ENCODE results near the gene RTCB.

RTCB gene

GRCh38 chr22:32385681-32386080, 26.4 kb downstream of the RTCB start:
- no peak overlapping the region for H3K4me3 ChIP-seq (ENCODE audit: severe bottlenecking)
- H3K4me1 ChIP-seq (ENCODE audit: insufficient read depth, poor library complexity, severe bottlenecking): no peaks in the 10 kb centered on the region
- no peaks in the 10 kb centered on the region for H3K27me3 ChIP-seq (ENCODE audit: insufficient read depth, poor library complexity, severe bottlenecking)
- peaks cover 33% of the 10 kb centered on the region for H3K36me3 ChIP-seq (ENCODE audit: low read depth)
- no peak for ATAC-seq (ENCODE audit: low read depth)
- TF ChIP-seq, protein P1, sequence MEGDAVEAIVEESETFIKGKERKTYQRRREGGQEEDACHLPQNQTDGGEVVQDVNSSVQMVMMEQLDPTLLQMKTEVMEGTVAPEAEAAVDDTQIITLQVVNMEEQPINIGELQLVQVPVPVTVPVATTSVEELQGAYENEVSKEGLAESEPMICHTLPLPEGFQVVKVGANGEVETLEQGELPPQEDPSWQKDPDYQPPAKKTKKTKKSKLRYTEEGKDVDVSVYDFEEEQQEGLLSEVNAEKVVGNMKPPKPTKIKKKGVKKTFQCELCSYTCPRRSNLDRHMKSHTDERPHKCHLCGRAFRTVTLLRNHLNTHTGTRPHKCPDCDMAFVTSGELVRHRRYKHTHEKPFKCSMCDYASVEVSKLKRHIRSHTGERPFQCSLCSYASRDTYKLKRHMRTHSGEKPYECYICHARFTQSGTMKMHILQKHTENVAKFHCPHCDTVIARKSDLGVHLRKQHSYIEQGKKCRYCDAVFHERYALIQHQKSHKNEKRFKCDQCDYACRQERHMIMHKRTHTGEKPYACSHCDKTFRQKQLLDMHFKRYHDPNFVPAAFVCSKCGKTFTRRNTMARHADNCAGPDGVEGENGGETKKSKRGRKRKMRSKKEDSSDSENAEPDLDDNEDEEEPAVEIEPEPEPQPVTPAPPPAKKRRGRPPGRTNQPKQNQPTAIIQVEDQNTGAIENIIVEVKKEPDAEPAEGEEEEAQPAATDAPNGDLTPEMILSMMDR (IDR thresholded peaks at IDR 0.05; ENCODE audit: poor library complexity, severe bottlenecking): no peak
- no peaks in the 10 kb centered on the region for H3K9me3 ChIP-seq (ENCODE audit: severe bottlenecking)
- no peak for DNase-seq (ENCODE audit: low spot score)
- H3K27ac ChIP-seq (ENCODE audit: poor library complexity, severe bottlenecking): no peak overlapping the region

DNA sequence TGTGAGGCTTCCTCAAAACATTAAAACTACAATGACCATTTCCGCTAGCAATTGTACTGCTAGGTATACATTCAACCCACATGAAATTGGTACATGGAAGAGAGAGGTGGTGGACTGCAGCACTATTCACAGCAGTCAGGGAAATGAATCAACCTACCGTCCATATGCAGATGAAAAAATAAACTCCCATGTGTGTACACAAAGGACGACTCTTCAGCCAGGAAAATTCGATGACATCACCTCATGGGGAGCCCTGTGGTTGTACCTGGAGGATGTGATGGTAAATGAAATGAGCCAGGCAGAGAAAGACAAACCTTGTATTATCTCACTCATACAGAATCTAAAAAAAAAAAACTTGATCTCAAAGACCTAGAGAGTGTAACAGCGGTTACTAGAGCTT, 31.1 kb downstream of the RTCB start:
- H3K27me3 ChIP-seq (ENCODE audit: insufficient read depth, poor library complexity, severe bottlenecking): no peaks in the 10 kb centered on the region
- no peak overlapping the region for H3K4me3 ChIP-seq (ENCODE audit: severe bottlenecking)
- no peaks in the 10 kb centered on the region for H3K4me1 ChIP-seq (ENCODE audit: insufficient read depth, poor library complexity, severe bottlenecking)
- H3K27ac ChIP-seq (ENCODE audit: poor library complexity, severe bottlenecking): no peak overlapping the region
- ATAC-seq (ENCODE audit: low read depth) (no peak), DNase-seq (ENCODE audit: low spot score) (no peak)
- H3K9me3 ChIP-seq (ENCODE audit: severe bottlenecking): no peaks in the 10 kb centered on the region
- H3K36me3 ChIP-seq (ENCODE audit: low read depth): no peaks in the 10 kb centered on the region
- TF ChIP-seq, protein P1 (IDR thresholded peaks at IDR 0.05; ENCODE audit: poor library complexity, severe bottlenecking): no peak

DNA sequence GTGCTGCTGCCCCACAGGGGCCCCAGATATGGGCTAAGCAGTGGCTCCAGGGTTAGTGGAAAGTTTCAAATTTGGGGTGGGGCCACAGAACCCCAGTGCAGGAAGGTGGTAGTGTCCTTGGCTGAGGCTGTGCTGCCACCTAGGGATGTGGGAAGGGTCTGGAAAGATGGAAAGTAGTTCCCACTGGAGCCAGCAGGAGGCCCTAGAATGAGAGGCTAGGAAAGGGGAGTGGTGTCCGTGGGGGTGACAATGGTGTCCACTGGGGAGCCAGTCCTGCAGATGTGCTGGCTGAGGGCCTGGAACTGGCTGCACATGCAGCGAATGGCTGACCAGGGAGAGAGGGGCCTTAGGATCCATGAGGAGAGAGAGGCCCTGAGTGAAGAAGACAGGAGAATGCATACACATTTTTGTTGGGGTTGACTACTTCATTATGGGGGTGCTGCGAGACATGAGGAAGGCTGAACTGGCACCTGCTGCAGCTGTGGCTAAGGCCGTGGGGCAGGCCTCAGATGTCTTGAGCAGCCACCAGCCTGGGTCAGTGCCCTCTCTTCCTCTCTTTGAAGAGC, 33.3 kb downstream of the RTCB start:
- H3K9me3 ChIP-seq (ENCODE audit: severe bottlenecking): no peaks in the 10 kb centered on the region
- H3K27me3 ChIP-seq (ENCODE audit: insufficient read depth, poor library complexity, severe bottlenecking): no peaks in the 10 kb centered on the region
- no peaks in the 10 kb centered on the region for H3K4me1 ChIP-seq (ENCODE audit: insufficient read depth, poor library complexity, severe bottlenecking)
- peak; percentile 70 for ATAC-seq (ENCODE audit: low read depth)
- no peak for DNase-seq (ENCODE audit: low spot score)
- no peak overlapping the region for H3K4me3 ChIP-seq (ENCODE audit: severe bottlenecking)
- TF ChIP-seq, protein P1 (IDR thresholded peaks at IDR 0.05; ENCODE audit: poor library complexity, severe bottlenecking): peak; percentile 56
- no peak overlapping the region for H3K27ac ChIP-seq (ENCODE audit: poor library complexity, severe bottlenecking)
- no peaks in the 10 kb centered on the region for H3K36me3 ChIP-seq (ENCODE audit: low read depth)

- H3K9me3 ChIP-seq (ENCODE audit: severe bottlenecking): no peaks in the 10 kb centered on the region
- H3K27me3 ChIP-seq (ENCODE audit: insufficient read depth, poor library complexity, severe bottlenecking): no peaks in the 10 kb centered on the region
- H3K36me3 ChIP-seq (ENCODE audit: low read depth): no peaks in the 10 kb centered on the region
- no peak for DNase-seq (ENCODE audit: low spot score)
- ATAC-seq (ENCODE audit: low read depth): peak; percentile 48; the same call in 1 of the 3 replicates
- no peak overlapping the region for H3K27ac ChIP-seq (ENCODE audit: poor library complexity, severe bottlenecking)
- H3K4me1 ChIP-seq (ENCODE audit: insufficient read depth, poor library complexity, severe bottlenecking): no peaks in the 10 kb centered on the region
- H3K4me3 ChIP-seq (ENCODE audit: severe bottlenecking): no peak overlapping the region
- TF ChIP-seq, protein P1 (IDR thresholded peaks at IDR 0.05; ENCODE audit: poor library complexity, severe bottlenecking): no peak
These were observed 35.4 kb downstream of the RTCB start for GRCh38 chr22:32376681-32377080.

- Histone ChIP-seq H3K4me1 (ENCODE audit: insufficient read depth, poor library complexity, severe bottlenecking) (no peaks in the 10 kb centered on the region), H3K36me3 (ENCODE audit: low read depth) (no peaks in the 10 kb centered on the region), H3K9me3 (ENCODE audit: severe bottlenecking) (no peaks in the 10 kb centered on the region), H3K27me3 (ENCODE audit: insufficient read depth, poor library complexity, severe bottlenecking) (no peaks in the 10 kb centered on the region), H3K27ac (ENCODE audit: poor library complexity, severe bottlenecking) (no peak overlapping the region), H3K4me3 (ENCODE audit: severe bottlenecking) (no peak overlapping the region)
- no peak for ATAC-seq (ENCODE audit: low read depth)
- no peak for DNase-seq (ENCODE audit: low spot score)
- TF ChIP-seq, protein P1 (IDR thresholded peaks at IDR 0.05; ENCODE audit: poor library complexity, severe bottlenecking): no peak
These were observed 36.2 kb downstream of the RTCB start for GRCh38 chr22:32375678-32376450.
